NCI-H146 treated with DMSO at 0.1 percent for 48 hours (cell line): Measurements from ENCODE around the gene NFIX.

Experiments used
- DNase-seq: peaks from one replicate; lab custom pipeline; 2025; ENCODE audit not compliant: unreplicated experiment; lab: John Stamatoyannopoulos, UW

Gene NFIX

DNA sequence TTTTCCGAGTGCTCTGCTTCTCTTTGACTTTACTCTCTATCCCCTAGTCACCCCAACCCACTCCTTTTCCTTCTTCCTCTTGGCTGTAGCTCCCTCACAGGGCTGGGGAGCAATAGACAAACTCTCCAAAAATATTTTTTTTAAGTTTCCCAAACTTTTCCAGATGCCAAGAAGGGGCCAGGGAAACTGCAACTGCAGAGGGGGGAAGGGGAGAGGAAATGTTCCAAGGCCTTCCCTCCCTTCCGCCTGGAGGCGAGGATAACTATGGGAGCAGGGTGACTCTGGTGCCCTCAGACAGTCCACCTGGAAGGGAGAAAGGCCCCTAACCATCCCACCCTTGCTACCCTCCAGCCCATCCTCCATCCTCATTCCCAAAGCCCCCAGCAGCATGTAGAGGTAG, 58.0 kb downstream of the NFIX start:
- no peak for DNase-seq

DNA sequence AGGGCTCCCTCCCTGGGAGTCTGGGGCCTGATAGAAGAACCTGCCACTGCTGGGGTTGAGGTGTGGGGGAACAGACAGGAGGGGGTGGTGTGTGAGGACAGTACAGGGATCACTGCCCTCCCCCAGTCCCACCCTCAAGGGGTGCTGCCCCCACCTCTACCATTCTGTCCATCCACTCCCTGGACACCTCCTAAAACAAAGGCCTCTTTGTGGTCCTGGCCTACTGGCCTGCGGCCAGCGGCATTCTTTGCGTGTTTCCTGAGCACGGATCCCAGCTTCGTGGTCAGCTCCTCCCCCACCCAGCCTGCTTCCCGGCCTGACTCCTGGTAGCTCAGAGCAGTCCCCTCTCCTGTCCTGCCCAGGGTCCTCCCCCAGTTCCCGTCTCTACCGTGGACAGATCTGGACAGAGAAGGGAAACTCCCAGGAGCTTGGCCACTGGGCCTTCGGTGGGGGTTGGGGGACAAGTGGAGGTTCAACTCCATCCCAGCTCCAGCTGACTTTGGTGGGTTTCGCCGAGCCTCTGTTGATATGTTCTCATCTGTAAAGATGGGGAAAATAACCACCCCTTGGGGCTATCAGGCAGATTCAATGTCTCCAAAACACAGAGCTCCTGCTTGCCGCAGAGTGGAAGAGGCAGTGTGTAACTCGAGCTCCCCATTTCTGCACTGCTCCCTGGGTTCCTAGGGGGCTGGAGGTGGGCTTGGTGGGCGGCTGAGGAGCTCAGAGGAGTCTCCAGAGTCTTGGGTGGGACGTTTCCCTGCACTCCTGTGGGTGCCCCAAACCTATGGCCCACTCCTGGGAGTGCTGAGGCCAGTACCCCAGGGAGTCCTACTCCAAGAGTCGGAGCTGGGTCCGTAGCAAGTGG, 58.7 kb downstream of the NFIX start:
- DNase-seq, result no peak

DNA sequence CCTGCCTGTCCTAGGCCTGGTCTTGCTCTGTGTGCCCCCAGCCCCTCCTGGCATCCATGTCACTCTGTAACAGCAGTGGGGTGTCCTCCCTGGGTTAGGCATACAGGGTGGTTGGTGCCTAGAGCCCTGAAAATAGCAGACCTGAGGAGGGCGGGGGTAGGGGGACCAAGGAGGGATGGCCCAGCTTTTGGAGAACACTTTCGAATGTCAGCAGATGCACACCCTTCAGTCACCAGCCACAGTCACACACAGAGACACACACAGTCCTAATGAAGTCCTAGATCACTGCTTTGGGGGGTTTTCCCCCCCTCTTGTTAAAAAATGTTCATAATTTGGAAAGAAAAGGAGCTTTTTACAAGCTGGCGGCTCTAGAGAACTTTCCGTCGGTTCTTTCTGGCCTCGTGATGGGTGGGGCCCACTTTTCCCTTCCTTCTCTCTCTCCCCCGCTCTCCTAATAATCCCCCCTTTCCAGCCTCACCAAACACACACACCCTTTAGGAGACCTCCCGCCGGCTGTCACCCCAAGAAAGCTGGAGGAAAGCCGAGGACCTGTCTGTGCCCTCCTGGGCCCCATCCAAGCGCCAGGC, 59.4 kb downstream of the NFIX start:
- no peak for DNase-seq

DNA sequence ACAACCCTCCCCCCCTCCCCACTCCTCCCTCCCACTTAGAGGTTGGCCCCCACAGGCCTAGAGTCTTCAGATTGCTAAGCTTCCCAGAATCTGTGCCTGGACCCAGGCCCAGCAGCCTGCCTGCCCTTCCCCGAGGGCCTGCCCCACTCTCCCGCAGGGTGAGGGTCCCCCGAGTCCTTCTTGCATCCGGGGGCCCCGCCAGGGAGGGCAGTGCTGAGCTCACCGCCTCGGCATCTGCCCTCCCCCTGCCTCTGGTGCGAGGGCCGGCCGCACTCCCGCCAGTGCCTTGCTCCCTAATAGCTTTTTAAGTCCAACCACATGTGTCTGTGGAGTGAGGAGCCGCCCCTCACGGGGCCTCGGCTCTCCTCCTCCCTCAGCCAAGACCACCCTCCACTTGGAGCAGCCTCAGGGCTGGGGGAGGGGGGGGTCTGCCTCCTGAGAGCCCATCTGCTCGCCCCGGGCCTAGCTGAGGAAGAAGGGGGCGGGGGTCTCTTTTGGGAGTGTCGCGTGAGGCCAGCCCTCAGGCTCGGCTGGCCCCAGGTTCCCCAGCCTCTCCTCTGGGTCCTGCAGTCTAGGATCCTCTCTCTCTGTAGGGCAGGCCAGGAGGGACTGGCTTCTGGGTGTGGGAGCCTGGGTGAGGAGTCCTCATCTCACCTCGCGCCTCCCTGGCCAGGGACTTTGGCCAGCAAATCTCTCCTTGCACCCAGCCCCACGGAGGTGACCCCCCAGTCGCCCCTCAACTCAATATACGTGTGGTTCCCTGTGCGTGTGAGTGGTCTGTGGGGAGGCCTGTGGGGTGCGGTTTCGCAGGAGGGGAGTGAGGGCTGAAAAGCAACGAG, 60.2 kb downstream of the NFIX start:
- no peak for DNase-seq

DNA sequence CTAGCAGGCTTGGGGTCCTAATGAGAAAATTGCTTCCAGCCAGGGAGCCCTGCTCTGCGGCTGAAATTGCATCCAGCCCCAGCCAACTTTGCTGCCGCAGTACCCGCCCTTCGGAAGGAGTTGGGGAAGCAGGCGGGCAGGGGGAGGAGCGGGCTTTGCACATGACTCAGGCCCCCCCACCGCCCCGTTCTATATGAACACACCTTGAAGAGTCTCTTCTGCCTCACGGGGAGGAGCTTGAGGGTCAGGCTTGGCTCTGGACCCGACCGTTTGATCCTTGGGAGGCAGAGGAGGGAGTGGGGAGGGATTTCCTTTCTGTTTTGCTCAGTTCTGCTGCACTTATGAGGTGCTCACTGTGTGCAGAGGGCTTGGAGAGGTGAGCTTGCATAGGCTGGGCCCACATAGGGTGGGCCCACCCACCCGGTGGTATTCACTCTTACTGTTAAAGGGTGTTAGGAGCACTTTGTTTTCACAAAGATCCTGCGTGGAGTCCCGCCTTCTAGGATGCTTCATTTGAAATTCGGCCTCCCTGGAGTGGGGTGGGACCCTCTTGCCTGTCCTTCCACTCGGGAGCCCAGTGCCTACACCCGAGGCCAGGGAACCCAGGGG, 60.9 kb downstream of the NFIX start:
- no peak for DNase-seq

DNA sequence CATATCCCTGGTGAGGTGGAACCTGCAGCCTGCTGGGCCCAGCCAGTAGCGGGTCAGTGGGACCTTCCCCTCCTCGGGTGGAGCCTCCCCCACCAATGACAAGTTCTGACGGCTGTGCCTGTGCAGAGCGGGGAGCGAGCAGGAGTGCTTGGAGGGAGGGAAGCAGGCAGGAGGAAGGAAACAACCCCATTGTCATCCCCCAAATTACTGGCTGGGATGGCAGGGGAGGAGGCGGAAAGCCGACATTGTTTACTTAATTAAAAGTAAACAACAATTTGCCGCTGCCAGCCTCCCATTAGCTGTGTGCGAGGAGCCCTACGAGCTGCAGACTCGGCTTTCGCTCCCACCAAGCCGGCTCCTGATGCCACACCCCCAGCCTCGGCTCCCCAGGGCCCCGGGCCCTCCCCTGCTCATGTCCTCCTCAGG, 61.9 kb downstream of the NFIX start:
- peak; percentile 75 for DNase-seq

DNA sequence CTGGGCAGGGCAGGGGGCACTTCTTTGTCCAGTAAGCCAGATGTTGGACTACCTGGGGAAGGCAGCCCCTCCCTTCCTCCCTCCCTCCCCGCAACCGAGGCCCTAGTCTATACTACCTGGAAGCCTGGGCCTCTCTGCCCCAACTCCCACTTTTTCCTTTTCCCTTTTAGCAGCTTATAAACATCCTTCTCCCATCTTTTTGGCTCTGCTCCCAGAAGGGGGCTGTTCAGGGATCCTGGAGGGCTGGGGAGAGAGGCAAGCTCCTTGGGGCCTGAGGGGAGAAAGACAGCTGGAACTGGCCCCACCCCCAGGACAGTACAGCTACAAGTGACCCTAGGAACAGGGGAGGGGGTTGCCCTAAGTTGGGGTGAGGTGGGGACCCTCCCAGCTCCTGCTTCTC, 62.5 kb downstream of the NFIX start:
- no peak for DNase-seq

DNA sequence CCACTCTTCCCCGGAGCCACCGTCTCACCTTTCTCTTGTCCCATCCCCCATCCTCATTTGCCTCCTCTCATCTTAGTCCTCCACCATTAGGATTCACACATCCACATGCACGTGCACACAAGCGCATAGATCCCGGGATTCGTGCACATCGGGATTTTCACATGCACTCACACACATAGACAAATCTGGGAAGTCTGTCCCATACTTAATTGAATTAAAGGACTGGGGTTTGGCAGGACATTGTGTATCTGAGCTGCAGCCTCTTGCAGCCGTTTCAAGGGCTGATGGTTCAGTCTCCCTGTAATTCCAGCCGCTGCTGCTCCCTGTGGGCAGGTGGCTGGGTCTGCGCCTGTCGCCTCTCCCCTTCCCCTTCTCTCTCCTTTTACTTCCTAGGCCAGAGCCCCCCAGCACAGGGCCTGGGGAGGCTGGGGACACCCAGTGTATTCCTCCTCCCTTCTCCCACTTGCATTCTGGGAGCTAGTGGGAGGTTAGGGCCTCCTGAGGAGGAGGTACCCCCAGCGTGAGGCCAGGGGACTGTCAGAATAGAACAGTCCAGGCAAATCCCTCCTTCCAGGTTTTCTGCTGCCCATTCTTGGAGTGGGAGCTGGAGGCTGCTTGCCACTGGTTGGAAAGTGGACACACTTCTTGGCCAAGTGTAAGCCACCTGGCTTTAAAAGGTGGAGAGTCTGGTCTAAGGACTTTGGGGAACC, 63.8 kb downstream of the NFIX start:
- DNase-seq, result no peak

DNA sequence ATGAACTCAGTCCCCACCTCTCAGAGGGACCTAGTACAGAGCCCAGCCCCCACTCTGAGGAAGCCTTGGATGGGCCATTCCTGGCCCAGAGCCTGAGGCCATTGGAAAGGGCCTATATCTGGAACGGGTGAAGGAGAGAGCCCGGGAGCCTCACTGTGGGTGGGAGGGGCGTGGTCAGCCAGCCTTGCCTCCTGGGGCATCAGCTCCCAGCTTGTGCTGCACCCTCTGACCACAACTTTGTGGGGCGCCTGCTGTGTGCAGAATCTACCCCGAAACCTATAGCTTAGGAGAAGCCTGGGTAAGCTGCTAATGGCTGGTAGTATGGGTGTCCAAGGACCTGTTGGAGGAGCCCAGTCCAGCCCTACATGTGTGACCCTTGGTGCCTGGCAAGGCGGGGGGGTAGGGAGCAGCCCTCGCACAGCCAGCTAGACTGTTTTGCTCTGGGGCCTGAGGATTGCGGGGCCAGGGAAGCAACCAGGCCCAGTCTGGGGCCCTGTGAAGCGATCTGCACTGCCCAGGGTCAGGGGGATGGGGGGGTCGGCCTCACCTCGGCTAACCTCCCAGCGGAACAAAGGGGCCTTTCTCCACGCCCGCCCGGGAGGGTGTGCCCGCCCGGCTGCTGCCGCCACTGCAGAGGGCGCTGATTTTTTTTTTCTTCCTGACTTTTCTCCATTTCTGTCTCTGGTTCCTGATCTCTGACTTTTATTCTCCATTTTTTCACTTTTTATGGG, 65.1 kb downstream of the NFIX start:
- no peak for DNase-seq

DNA sequence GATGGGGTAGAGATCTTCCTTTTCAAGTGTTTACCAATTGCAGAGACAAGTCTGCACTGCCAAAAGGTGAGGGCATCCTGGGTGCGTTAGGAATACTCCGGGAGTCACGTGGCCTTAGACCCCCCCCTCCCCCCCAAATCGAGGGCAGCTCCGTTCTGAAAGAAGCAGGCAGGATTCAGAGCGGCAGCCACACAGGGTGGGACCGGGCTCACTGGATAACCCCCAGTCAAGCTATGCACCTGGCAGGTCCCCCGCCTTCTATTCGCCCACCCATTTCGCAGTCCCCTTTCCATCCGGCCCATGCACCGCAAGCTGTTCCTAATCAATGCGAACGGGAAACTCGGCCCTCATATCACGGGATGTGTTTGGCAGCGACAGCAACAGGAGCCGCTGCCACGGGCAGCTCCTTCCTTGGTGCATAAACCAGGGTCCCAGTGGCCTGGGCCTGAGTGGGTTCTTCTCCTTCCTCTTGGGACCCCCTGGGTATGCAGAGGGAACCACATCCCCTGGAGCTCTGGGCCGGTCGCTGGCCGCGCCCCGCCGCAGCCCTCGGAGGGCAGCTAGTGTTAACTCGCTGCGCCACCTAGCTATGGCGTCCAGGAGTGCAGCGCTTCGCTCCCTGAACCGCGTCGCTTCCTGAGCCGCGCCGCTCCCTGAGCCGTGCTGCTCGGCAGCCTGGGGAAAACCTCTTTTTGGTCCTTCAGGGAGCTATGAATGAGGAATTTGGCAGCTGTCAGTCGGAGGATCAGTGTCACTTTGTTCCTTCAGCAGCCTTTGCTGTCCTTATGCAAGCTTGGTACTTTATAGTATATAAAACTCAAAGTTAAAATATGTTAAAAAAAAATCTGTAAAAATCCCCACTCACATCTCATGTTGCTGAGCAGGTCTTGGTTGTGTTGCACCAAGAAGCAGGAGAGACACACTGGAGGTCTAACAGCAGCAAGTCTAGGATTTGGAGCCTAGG, 66.0 kb downstream of the NFIX start:
- peak; percentile 64 for DNase-seq

DNA sequence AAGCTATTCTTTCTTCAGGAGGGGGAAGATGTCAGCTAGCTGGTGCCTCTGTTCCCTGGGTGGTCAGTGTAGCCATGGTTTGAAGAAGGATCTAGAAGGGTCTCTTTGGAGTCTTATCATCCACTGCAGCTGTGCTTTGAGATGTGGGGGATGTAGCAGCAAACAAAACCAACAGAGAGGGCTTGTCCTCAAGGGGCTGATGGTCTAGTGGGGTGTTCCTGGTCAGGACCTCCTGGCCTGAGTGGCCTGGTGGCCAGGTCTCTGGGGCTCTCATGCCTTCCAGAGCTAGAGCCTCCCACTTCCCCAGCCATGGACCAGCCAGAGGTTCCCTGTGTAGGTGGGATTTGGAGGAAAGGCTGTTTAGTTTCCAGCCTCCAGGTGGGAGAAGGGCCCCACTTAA, 67.0 kb downstream of the NFIX start:
- DNase-seq, result no peak

DNA sequence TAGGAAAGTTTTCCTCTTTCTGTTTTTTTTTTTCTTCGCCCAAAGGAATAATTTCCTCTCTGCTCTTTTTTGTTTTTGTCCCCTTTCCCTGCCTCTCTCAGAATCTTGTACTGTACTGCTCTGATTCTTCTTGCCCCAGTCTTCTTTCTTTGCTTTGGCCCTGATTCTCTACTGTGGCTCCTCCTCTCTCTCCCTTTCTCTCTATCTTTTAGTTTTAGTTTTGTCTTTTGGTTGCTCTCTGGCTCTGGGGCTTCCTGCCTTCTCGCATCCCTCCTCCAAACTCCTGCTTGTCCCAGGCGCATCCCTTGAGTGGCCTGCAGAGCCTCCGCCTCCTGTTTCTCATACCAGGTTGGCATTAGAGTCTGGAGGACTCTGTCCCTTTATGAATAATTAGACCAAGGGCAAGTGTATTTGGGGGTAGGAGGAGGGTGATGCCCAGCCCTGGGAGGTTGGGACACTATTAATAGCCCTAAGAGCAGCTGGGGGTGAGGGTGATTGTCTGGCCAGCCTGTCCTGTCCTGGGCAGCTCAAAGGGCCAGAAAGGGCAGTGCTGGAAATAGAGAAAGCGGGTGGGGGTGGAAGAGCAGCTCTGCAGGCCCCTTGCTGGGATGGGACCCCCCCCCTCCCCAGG, 68.3 kb downstream of the NFIX start:
- DNase-seq, result no peak

DNA sequence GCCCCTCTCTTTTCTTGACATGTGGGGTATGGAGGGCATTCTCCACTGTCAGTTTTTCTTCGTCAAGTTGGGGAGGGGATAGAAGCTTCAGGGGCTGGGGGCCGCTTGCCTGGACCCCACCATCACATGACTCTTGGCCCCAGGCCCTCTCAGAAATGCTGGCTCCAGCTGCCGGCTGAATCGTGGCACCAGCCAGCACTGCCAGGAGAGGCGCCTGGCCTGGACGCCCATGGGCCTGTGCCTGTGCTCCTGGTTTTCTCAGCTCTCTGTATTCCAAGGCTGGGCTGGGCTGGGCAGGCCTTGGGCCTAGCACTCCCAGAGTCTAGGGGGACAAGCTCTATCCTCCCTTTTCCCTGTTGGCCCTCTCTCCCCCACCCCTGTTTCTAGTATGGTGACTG, 68.8 kb downstream of the NFIX start:
- DNase-seq, result no peak

DNA sequence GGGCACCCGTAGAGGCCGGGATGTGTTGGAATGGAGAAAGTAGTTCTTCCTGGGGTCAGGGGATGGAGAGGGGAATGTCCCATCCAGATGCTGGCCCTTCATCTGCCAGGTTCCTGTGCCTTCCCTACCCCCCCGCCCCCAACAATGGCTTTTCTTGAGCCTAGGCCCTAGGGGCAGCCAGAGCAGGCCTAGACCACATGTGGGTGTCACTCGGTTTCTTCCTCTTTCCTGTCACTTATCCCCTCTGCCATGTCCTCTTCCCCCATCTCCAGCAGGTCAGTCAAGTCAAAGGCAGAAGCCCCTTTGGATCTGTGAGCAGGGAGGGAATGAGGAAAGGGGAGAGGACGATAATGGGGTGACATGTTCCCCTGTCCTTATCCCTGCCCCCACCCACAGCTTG, 71.0 kb downstream of the NFIX start:
- DNase-seq, result no peak

DNA sequence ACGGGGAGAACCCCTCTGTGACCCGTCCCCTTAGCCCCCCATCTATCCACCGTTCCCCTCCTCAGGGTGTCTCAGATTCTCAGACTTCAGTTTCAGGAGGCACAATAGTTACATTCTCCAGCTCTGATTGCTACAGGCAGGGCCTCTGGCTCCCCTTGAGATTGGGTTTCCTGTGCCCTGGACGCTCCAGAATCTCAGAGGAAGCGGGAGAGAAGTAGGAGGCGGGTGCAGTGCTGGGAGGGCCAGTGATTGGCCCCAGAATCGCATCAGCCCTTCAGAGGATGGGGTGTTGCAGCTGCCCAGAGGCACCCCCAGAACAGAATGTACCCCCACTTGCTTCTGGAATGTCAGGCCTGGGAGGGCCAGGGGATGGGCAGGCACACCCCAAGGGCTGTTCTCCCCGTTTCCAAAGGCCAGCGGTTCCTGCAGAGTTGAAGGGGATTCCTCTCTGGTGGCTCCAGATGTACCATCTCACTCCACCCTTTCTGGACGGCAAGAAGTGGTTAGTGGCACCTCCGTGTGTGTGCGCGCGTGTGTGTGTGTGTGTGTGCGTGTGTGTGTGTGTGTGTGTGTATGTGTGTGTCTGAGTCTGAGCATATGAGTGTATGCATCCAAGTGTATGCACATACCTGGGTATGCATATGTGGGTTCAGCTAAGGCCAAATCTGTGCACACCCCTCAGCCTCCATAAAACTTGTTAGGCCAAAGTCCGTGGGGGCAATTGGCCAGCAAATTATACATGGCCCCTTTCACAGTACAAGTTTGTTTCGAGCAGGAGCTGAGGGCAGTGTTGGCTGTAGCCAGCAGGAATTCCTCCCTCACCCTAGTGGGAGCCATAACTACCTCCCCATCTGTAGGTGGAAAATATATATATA, 71.9 kb downstream of the NFIX start:
- no peak for DNase-seq

DNA sequence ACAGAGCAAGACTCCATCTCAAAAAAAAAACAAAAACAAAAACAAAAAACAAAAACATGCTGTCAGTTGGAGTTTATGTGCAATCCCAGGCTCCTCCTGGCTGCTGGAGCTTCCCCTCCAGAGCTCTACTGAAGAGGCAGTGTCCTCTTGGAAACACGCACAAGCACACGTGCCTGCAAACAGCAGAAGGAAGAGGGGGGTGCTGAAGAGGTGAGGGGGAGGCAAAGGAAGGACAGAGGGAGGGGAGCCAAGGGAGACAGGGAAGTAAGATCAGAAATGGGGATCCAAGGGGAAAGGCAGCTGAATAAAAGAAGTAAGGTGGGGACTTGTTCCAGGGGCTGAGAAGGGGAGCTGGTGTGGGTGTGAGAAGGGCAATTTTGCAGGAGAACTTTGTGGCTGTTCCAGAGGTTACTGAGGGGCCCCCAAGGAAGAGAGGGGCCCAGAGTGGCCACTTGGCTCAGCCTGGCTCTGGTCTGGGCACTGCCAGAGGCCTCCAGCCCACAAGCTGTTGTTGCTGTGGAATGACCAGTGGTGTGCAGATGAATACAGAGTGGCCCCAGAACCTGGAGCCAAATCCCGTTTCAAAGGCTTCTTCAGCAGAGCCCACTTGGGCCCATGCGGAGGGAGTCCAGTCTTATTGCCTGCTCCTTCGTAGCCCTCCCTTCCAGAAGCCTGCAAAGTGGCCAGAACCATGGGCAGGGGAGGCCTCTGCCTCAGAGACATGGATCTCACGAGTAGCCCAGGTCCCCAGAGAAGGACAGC, 73.0 kb downstream of the NFIX start:
- DNase-seq, result no peak
